Mesendoderm (in vitro differentiated cells): ENCODE results near the gene PTPN20.

ENCODE experiments used
- DNase-seq: peaks from one replicate; pipeline ENCODE4 v3.0.0; 2013
- H2AK5ac ChIP-seq: 2 replicates; pipeline ENCODE4 v1.6.1; 2013; ENCODE audit warnings: low read length, inconsistent platforms
- H2BK120ac ChIP-seq: 2 replicates; pipeline ENCODE4 v1.6.1; 2013; ENCODE audit warnings: low read depth, mild to moderate bottlenecking, low read length, moderate library complexity, mixed read lengths
- H2BK15ac ChIP-seq: replicated peaks from 2 replicates; pipeline ENCODE4 v1.6.1; 2013; ENCODE audit warnings: low read depth, mild to moderate bottlenecking, moderate library complexity
- H2BK5ac ChIP-seq: 2 replicates; pipeline ENCODE4 v1.6.1; 2013; ENCODE audit warnings: low read length, inconsistent platforms
- H3K18ac ChIP-seq: 2 replicates; pipeline ENCODE4 v1.6.1; 2013; ENCODE audit warnings: mild to moderate bottlenecking, low read length, mixed read lengths
- H3K23ac ChIP-seq: one replicate; pipeline ENCODE4 v1.6.1; 2013; ENCODE audit warnings: low read length
- H3K27ac ChIP-seq: 2 replicates; pipeline ENCODE4 v1.5.1; 2013; ENCODE audit warnings: low read depth, mild to moderate bottlenecking, inconsistent platforms, low read length, moderate library complexity
- H3K27me3 ChIP-seq: 2 replicates; pipeline ENCODE4 v1.6.1; 2013; ENCODE audit warnings: low read length, control low read depth, mild to moderate bottlenecking, inconsistent platforms; ENCODE audit not compliant: insufficient read depth, poor library complexity
- H3K36me3 ChIP-seq: 2 replicates; pipeline ENCODE4 v1.6.1; 2013; ENCODE audit warnings: low read length, inconsistent platforms; ENCODE audit not compliant: control insufficient read depth, insufficient read depth
- H3K4ac ChIP-seq: one replicate; pipeline ENCODE4 v1.6.1; 2013; ENCODE audit warnings: low read depth, mild to moderate bottlenecking, low read length, moderate library complexity
- H3K4me1 ChIP-seq: 2 replicates; pipeline ENCODE4 v1.6.1; 2013; ENCODE audit warnings: low read depth, low read length, inconsistent platforms; ENCODE audit not compliant: control insufficient read depth
- H3K4me2 ChIP-seq: 2 replicates; pipeline ENCODE4 v1.6.1; 2013; ENCODE audit warnings: low read length
- H3K4me3 ChIP-seq: 2 replicates; pipeline ENCODE4 v1.5.1; 2013; ENCODE audit warnings: mild to moderate bottlenecking, low read length
- H3K56ac ChIP-seq: one replicate; pipeline ENCODE4 v1.6.1; 2013; ENCODE audit warnings: low read length
- H3K79me1 ChIP-seq: 2 replicates; pipeline ENCODE4 v1.6.1; 2013; ENCODE audit warnings: low read length, inconsistent platforms
- H3K79me2 ChIP-seq: 2 replicates; pipeline ENCODE4 v1.6.1; 2013; ENCODE audit warnings: mild to moderate bottlenecking, low read length; ENCODE audit not compliant: control insufficient read depth, insufficient read depth
- H3K9ac ChIP-seq: 2 replicates; pipeline ENCODE4 v1.6.1; 2013; ENCODE audit warnings: low read length, inconsistent platforms
- H4K5ac ChIP-seq: one replicate; pipeline ENCODE4 v1.6.1; 2013; ENCODE audit warnings: low read length
- H4K8ac ChIP-seq: one replicate; pipeline ENCODE4 v1.6.1; 2013; ENCODE audit warnings: low read depth, mild to moderate bottlenecking, control low read depth, low read length, moderate library complexity
- WGBS: extraction: QIAGEN DNeasy Blood & Tissue Kit; methylation state at CpG from one replicate; pipeline ENCODE4 v1.1.7; 2013; ENCODE audit warnings: low lambda C conversion rate, missing lambda C conversion rate; ENCODE audit not compliant: insufficient coverage; ENCODE audit errors: extremely low coverage; 5-methylcytosine and 5-hydroxymethylcytosine counted together

The PTPN20 gene

DNA sequence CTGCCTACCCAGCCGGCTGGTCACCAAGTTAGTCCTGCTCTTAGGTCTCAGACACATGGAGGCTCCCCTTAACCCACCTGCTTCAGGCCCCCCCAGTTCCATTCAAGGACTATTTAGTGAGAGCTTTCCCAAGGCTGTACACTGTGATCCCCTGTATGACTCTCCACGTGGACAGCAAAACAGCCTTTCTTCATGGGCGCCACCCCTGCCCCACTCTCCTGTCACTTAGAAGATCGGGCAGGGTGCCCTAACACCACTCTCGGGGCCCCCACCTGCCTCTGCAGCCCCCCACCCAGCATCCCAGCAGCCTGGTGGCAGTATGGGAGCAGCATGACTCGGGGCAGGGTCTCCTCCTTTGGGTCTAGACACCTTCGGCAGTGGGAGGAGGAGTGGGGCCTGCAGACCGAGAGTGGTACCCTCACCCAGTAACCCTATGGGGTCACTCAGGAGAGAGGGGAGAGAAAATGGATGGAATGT, 116.6 kb downstream of the PTPN20 start:
- H3K4ac ChIP-seq, result no peak overlapping the region
- H3K79me1 ChIP-seq, result no peaks in the 10 kb centered on the region
- H3K4me2 ChIP-seq, result no peak overlapping the region
- no peaks in the 10 kb centered on the region for H3K4me1 ChIP-seq
- no peak overlapping the region for H3K56ac ChIP-seq
- H3K27me3 ChIP-seq, result no peaks in the 10 kb centered on the region
- H2BK15ac ChIP-seq, result no peak overlapping the region
- H3K18ac ChIP-seq, result no peak overlapping the region
- no peak overlapping the region for H3K27ac ChIP-seq
- no peak overlapping the region for H2AK5ac ChIP-seq
- no peak overlapping the region for H3K4me3 ChIP-seq
- H3K9ac ChIP-seq, result no peak overlapping the region
- no peak overlapping the region for H3K23ac ChIP-seq
- H2BK5ac ChIP-seq, result no peak overlapping the region
- WGBS, result no CpG with 5 or more reads among the region's 8 CpGs
- H3K36me3 ChIP-seq, result no peaks in the 10 kb centered on the region
- H4K5ac ChIP-seq, result no peak overlapping the region
- no peak overlapping the region for H4K8ac ChIP-seq
- no peaks in the 10 kb centered on the region for H3K79me2 ChIP-seq
- no peak overlapping the region for H2BK120ac ChIP-seq
- DNase-seq, result no peak

DNA sequence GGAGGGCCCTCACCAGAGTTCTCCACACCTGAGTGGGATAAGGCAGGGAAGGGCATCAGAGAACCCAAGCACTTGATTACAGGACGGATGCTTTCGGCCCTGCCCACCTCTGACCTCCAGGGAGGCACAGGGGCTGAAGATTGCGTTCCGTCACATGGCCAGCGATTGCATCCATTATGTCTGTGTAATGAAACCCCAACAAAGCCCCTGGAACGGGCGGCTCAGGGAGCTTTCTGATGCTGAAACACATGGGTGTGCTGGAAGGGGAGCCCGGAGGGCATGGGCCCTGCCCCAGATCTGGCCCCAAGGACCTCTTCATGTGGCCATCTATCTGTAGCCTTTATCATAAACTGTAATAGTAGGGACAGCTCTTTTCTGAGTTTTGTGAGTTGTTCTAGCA, 117.2 kb downstream of the PTPN20 start:
- Histone ChIP-seq H3K79me1 (no peaks in the 10 kb centered on the region), H3K4ac (no peak overlapping the region), H3K56ac (no peak overlapping the region), H3K27ac (no peak overlapping the region), H2BK5ac (no peak overlapping the region), H3K36me3 (no peaks in the 10 kb centered on the region), H3K18ac (no peak overlapping the region), H2BK120ac (no peak overlapping the region), H3K4me1 (no peaks in the 10 kb centered on the region), H3K27me3 (no peaks in the 10 kb centered on the region), H4K5ac (no peak overlapping the region), H3K9ac (no peak overlapping the region), H2BK15ac (no peak overlapping the region), H4K8ac (no peak overlapping the region), H3K23ac (no peak overlapping the region), H3K4me2 (no peak overlapping the region), H3K79me2 (no peaks in the 10 kb centered on the region), H2AK5ac (no peak overlapping the region), H3K4me3 (no peak overlapping the region)
- DNase-seq, result no peak
- no CpG with 5 or more reads among the region's 8 CpGs for WGBS

DNA sequence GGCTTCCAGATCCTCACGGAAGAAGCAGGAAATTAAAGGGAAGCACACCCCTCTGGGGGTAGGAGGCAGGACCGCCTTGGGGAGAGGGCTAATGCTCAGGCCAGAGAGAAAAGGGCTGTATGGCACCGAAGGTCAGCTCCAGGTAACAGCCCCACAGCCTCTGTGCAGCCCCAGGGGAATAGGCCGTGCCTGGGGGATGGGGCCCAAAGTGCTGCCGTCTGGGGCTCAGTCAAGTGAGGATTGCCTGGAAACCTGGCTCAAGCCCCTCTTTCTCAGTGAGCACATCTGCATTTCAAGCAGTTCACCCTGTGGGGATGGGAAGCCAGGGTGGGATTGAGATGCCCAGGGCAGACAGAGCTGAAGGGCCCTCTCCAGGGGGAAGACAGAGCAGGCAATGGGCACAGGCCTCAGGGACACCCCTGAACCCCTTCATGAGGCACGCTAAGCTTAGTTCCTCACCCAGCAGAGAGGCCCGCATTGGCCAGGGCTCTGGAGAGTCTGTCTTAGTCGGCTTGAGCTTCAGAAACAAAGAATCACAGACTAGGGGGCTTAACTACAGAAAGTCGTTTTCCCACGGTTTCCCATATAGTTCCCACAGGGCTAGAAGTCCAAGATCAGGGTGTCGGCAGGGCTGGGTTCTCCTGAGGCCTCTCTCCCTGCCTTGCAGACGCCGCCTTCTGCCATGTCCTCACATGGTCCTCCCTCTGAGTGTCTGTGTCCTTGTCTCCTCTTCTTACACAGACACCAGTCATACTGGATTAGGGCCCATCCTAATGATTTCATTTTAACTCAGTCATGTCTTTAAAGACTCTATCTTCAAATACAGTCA, 118.2 kb downstream of the PTPN20 start:
- Histone ChIP-seq H3K4me1 (no peaks in the 10 kb centered on the region), H3K27ac (no peak overlapping the region), H4K5ac (no peak overlapping the region), H4K8ac (no peak overlapping the region), H3K4me3 (no peak overlapping the region), H3K27me3 (no peaks in the 10 kb centered on the region), H3K4me2 (no peak overlapping the region), H3K56ac (no peak overlapping the region), H2BK5ac (no peak overlapping the region), H2BK15ac (no peak overlapping the region), H3K23ac (no peak overlapping the region), H2BK120ac (no peak overlapping the region), H3K79me1 (no peaks in the 10 kb centered on the region), H3K18ac (no peak overlapping the region), H3K79me2 (no peaks in the 10 kb centered on the region), H3K36me3 (no peaks in the 10 kb centered on the region), H2AK5ac (no peak overlapping the region), H3K9ac (no peak overlapping the region), H3K4ac (no peak overlapping the region)
- WGBS, result no CpG with 5 or more reads among the region's 13 CpGs
- DNase-seq, result no peak

DNA sequence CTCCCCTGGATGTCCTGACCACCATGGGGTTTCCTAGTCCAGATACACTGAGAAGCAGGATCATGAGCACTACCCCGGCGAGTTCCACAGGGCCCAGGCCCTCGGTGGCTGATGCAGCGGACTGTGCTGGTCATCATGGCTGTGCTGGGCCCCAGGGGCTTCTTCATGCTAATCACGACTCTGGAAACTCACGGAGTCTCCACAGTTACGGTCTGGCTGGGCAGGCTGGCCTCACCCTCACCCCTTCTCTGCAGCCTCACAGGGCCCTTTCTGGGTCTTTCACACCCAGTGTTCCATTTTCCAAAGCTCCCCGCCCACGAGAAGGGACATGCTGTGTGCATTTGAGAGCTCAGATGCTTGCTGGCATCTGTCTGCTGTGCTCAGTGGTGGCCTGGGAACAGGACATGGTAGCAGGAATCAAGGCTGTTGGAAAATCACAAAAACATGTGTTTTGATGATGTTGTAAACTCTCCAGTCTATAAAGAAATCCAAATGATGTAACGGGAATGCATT, 119.0 kb downstream of the PTPN20 start:
- H3K4me3 ChIP-seq, result no peak overlapping the region
- no peaks in the 10 kb centered on the region for H3K79me2 ChIP-seq
- no peaks in the 10 kb centered on the region for H3K4me1 ChIP-seq
- WGBS, result no CpG with 5 or more reads among the region's 10 CpGs
- no peak for DNase-seq
- no peak overlapping the region for H3K18ac ChIP-seq
- H2BK120ac ChIP-seq, result no peak overlapping the region
- H4K8ac ChIP-seq, result no peak overlapping the region
- H3K4ac ChIP-seq, result no peak overlapping the region
- H2BK5ac ChIP-seq, result no peak overlapping the region
- H3K4me2 ChIP-seq, result no peak overlapping the region
- H3K36me3 ChIP-seq, result no peaks in the 10 kb centered on the region
- no peaks in the 10 kb centered on the region for H3K27me3 ChIP-seq
- H3K56ac ChIP-seq, result no peak overlapping the region
- H2BK15ac ChIP-seq, result no peak overlapping the region
- no peak overlapping the region for H3K23ac ChIP-seq
- no peak overlapping the region for H4K5ac ChIP-seq
- H3K9ac ChIP-seq, result no peak overlapping the region
- no peak overlapping the region for H3K27ac ChIP-seq
- H3K79me1 ChIP-seq, result no peaks in the 10 kb centered on the region
- no peak overlapping the region for H2AK5ac ChIP-seq

DNA sequence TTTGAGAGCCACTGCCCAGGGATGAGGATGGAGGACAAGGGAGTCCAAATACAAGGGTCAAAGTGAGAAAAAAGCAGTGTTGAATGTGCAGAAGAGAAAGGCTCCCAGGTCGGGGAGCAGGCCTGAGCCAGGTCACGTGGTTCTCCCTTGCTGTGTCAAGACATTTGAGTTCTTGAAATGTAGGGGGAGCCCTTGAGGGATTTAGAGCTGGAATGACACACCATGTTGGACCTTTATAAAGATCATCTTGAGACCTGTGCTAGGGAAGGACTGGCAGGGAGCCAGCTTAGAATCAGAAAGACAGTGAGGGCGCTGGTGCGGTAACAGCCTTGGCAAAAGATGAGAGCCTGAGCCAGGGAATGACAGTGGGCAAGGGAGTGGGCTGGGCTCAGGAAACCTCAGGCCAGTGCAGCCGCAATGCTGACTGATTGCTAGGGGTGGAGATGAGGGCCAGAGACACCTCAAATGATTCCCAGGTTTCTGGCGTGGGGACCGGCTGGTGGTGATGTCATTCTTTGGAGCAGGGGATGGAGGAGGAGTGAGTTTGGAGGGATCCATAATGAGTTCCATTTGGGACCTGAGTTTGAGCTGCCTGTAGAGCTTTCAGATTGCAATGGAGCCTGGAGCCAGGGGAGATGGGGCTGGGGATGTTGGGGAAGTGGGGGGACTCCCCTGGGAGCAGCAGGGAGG, 120.1 kb downstream of the PTPN20 start:
- H3K4me2 ChIP-seq, result no peak overlapping the region
- peak; percentile 67 for DNase-seq
- no peak overlapping the region for H3K9ac ChIP-seq
- H4K8ac ChIP-seq, result no peak overlapping the region
- H3K79me2 ChIP-seq, result no peaks in the 10 kb centered on the region
- no peak overlapping the region for H4K5ac ChIP-seq
- H2BK5ac ChIP-seq, result no peak overlapping the region
- no peak overlapping the region for H3K56ac ChIP-seq
- H3K18ac ChIP-seq, result no peak overlapping the region
- no CpG with 5 or more reads among the region's 7 CpGs for WGBS
- H2AK5ac ChIP-seq, result no peak overlapping the region
- no peaks in the 10 kb centered on the region for H3K36me3 ChIP-seq
- no peak overlapping the region for H2BK15ac ChIP-seq
- H3K4me1 ChIP-seq, result no peaks in the 10 kb centered on the region
- no peak overlapping the region for H3K27ac ChIP-seq
- no peak overlapping the region for H3K23ac ChIP-seq
- no peak overlapping the region for H3K4ac ChIP-seq
- H3K4me3 ChIP-seq, result no peak overlapping the region
- no peak overlapping the region for H2BK120ac ChIP-seq
- no peaks in the 10 kb centered on the region for H3K27me3 ChIP-seq
- H3K79me1 ChIP-seq, result no peaks in the 10 kb centered on the region
